HG03354 (cell line): ENCODE measurements around the gene TBC1D4.
"Not testable (repeated sequence)": the region's sequence is repeated elsewhere in the genome, so short reads cannot be mapped to it uniquely, and the experiment has no call there.

Experiments
- ATAC-seq: cut with Tn5 transposase; IDR thresholded peaks from one replicate; pipeline ENCODE4 v1.9.1; 2021; ENCODE audit warnings: mild to moderate bottlenecking; ENCODE audit not compliant: unreplicated experiment, poor library complexity, severe bottlenecking

Gene TBC1D4

DNA sequence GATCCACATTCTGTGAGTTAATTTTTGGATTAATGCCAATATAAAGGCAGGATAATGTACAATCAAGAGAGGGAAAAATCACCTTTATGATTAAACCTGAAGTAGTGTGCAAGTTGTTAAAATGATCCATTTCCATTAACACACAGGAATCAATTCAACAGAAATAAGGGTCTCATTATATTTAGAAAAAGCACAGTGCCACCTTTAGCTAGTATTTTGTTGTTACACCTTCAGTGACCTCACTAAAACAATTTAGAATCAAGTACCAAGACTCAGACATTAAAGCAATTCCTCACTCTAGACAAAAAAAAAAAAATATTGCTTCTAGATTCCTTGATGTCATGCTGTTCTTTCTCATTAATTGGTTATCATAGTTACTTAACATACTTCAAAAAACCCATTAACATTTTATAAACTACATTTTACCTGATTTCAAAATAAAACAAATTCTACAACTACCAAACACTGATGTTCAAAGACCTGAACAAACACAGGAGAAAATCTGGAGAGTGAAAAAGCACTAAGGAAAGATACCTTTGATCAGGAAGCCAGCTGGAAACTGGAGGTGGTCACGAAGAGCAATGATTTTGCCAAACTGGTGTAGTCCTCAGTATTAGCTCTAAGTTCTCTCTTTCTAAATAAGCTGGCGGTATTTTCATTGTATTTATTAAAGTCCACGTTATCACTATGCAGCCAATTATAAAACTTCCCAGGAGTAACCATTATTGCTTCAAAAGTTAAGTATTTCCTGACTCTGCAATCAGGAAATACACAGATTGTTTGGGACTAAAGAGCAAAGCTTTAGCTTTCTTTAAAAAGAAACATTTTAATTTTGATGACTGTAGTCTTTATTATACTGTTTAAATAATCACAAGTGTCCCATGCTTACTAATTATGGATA lies 115.3 kb downstream of the TBC1D4 start:
- ATAC-seq, result peak; percentile 28

DNA sequence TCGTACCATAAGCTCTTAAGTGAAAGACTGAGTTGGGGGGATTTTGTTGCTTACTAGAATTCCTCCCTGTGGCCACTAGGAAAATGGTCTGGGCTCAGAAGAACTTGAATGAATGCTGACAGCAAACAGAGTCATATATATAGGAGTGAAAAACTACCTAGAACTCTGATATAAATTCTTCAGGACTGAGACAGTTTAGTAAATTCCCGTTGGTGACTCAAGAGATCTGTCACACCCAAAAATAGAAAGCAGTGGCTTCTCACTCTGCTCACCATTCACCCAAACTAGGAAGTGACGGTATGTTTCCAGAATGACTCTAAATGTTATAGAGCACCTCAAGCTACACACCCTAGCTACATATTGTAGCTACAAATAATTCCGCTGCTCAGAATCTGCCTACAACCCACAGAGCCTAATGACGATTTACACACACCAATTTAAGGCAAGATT lies 116.2 kb downstream of the TBC1D4 start:
- ATAC-seq, result peak; percentile 87

DNA sequence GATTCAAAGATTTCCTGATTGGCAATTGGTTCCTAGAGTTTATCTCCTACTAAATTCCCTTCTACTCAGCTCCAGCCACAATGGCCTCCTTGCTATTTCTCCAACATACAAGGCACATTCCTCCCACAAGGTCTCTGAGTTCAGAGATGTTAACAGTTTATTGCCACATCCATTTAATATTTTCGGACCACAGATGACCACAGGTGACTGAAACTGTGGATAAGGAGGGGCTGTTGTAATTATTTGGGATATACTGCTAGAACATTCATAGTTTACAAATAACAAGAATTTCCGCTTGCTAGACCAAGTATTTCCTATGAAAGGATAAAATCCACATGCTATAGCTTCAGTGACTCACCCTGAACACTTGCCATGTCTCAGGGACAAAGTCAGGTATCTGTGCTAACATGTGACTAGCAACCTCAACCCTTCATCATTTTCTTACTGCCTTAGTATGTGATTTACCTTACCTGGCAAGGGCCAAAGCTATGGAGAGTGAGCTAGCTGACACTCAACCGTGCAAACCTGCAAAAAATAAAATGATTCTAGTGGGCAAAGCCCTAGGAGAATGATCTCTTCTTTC lies 117.7 kb downstream of the TBC1D4 start:
- no peak for ATAC-seq

DNA sequence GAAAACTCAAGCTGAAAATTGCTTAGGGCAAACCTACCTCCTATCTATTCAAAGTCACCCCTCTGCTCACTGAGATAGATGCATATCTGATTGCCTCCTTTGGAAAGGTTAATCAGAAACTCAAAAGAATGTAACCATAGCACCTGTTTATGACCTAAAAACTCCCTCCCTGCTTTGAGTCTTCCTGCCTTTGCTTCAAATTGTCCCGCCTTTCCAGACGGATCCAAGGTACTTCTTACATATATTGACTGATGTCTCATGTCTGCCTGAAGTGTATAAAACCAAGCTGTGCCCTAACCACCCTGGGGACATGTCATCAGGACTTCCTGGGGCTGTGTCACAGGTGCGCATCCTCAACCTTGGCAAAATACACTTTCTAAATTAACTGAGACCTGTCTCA lies 118.6 kb downstream of the TBC1D4 start:
- no peak for ATAC-seq

DNA sequence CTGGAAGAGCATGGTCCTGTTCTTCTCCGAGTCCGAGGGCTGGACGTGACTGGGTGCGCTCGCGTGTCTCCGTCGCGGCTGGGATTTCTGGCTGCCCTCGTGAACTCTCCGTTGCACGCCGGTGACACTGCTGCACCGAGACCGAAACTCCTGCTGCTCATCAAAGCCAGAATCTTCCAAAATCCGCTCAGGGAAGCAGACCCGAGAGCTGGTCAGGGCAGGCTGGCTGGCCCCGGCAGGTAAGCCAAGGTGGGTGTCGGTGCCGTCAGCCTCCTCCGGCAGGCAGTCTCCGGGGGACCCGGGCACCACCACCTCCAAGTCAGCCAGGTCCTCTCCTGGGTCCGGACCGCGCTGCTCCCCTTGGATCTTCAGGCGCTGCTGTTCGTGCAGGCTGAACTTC lies 119.9 kb downstream of the TBC1D4 start:
- no peak for ATAC-seq

DNA sequence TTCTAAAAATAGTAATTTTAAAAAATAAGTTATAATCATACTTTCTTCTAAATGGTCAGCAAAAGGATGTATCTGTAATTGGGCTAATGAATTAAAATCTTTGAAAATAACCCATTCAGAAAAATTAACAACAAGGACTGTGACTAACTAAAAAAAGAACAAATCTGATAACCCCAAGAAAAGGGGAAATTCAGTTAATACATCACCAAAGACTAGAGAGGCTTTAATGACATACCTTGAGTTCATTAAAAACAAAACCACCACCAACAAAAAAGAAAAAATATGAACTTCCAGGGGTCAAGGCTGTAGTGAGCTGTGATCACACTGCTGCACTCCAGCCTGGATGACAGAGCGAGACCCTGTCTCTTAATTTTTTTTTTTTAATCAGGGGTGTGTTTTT lies 121.8 kb downstream of the TBC1D4 start:
- ATAC-seq, result peak; percentile 38

DNA sequence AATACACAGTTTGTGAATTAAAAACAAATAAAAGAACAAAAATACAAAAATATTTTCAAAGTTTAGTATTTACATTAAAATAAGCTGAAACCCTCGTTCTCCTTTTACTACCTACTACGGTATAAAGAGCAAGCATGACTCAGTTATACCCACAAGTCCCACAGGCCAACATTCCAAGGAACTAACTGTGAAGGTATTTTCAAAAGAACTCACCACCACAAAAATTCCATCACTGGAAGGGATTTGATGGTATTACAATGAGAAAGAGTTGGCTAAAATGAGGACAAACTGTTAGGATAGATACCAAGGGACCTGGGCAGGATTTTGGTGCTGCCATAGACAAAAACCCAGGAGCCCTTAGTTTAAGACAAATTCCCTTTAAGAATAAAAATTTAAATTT lies 122.7 kb downstream of the TBC1D4 start:
- ATAC-seq, result no peak

DNA sequence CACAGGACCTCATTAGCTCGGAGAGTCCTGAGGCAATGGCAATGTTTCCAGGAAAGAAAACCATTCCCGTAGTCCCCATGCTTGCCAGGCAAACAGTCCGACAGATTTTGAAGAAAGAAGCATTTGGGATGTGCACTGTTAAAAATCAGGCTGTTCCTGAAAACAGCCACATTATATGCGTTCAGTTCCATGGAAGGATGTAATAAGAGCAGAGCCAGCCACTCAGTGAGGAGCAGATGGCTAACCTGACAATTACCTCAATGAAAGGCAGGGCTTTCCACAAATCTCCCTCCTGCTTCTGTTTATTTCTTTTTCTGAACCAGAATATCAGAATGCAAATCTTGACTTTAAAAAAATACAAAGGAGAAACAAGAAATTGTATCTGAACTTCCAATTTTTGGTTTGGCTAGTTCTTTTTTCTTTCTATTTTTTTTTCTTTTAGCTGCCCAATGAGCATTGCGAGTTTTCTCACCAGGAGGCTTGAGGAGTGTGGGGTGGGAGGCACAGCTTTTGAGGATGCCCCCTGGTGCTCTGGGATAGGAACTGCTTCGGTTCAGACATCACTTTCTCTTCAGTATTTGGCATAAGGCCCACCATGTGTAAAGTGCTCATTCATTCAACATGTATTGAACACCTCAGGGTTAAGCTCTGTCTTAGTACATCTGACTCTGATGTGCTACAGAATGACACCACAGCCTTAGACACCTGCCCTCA lies 124.2 kb downstream of the TBC1D4 start:
- ATAC-seq, result peak; percentile 99

DNA sequence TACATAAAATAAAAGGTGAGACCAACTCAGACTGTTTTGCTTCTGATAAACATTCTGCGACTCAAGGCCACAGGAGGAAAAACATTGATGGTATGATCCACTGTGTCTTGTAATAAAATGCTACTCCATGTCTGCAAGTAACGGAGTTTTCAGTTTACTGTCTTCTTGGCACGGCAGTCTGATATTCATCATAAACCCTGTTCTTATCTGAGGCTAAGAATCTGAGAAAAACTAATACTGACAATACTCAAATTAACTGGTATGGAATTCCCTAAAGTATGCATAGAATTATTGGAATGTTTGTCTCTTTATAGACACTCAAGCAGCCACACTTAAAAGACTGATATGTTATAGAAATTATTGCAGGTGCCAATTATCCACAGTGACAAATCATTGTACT lies 125.5 kb downstream of the TBC1D4 start:
- ATAC-seq, result no peak

DNA sequence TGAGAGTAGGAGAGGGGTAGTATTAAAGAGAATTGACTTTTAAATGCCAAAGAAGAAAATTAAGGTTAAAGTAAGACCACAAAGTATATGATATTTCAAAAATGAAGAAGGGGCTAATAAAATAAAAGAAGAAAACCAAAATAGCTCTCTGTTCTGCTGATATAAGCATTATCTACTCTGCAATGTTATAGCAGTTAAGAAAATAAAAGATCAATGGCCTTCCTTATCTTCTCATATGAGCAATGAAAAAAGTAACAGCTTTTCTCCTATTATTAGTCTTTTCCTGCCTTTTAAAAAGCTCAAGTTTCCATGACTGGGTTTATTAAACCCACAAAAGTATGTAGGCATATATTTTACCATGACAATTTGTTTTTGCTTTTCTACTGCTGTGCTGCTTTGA lies 126.4 kb downstream of the TBC1D4 start:
- no peak for ATAC-seq

DNA sequence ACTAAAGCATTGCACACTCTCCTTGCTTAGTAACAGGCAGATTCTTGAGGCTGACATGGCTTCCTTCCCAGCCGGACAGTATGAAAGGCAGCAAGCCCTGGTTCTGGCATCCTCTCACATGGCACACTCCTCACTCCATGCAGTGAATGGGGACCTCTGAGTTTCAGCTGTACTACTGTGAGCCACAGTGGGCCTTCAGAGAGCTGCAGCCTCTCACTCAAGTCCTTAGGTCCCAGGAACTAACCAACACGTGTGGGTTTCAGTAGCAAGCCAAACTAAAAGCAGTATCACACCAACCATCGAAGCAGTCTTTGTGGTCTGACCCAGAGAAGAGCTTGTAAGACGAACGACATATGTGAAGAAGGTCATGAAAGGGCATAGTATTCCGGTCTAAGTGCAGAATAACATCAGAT lies 128.2 kb downstream of the TBC1D4 start:
- no peak for ATAC-seq

DNA sequence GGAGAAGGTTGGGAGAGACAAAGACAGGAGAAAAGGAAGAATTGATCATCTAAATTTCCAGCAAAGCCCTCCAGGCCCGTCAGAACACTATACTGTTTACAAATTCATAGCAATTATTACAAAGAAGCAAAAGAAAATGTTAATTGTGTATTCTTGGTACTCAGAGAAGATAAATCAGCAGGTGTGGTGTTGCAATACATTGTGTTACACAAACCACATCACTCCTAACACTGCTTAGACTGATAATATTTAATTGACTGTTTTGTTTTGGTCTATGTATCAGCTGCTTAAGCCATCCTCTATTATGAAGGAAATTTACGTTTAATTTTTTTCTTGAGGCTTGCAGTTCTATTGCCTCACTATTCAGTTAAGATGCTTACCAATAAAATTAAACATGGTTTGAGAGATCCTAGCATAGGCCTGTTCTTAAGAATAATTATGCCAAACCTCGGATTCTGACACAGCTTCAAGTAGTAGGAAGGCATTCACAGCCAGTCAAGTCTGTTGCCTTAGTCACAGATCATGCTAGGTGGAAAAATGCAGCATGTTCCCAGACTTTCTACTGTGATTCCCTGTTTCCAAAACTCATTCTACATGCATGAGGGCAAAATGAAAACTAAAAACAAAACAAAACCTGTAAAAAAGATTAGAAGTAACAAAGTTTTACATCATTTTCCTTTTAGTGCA lies 129.2 kb downstream of the TBC1D4 start:
- ATAC-seq, result no peak

DNA sequence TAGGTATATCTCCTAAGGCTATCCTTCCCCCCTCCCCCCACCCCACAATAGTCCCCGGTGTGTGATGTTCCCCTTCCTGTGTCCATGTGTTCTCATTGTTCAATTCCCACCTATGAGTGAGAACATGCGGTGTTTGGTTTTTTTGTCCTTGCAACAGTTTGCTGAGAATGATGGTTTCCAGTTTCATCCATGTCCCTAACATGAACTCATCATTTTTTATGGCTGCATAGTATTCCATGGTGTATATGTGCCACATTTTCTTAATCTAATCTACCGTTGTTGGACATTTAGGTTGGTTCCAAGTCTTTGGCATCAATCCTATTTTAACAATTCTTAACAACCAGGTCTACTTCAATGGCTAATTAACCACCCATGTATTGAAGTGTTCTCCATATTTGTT lies 130.4 kb downstream of the TBC1D4 start:
- not testable (repeated sequence) for ATAC-seq

DNA sequence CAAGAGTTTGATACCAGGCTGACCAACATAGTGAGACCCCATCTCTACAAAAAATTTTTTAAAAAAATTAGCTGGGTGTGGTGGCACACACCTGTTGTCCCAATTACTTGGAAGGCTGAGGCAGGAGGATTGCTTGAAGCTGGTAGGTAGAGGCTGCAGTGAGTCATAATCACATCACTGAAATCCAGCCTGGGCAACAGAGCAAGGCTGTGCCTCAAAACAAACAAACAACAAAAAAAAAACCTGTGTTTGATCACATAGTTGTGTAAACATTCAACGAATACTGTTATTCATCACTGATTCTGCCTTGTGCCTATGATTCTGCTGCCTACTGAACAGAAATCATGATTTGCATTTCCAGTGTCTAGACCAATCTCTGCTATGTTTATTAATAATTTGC lies 134.0 kb downstream of the TBC1D4 start:
- ATAC-seq, result no peak

DNA sequence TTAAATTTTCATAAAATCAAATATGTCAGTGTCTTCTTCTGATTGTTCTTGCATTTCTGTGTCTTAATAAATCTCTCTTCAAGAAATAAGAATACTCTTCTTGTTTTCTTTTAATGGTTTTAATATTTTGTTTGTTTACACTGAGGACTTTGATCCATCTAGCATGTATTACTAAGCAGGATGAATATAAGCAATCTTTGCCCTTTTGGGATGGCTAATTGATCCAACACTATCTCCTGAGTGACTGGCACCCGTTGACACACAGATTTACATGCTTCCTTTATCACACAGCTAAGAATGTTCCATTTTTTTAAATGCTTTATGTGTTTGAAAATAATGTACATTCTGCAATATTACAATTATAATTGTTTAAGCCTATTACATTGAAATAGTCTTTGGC lies 134.5 kb downstream of the TBC1D4 start:
- no peak for ATAC-seq

DNA sequence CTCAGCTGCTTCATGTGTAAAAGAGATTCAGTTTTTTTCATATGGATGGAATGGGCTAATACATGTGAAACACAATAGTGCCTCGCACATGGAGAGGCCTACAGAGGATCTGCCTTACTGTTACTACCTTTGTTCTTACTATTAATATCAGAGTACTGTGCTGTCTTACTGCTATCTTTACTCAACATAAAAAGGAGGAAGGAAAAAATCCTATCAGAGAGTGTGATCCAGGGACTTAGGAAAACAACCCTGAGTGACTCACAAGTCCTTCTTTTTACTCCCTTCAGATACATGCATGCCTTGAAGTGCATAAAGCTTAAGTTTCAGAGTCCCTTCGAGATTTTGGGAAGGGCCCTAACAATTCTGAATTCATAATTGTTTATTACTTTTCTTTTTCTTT lies 136.8 kb downstream of the TBC1D4 start:
- no peak for ATAC-seq

DNA sequence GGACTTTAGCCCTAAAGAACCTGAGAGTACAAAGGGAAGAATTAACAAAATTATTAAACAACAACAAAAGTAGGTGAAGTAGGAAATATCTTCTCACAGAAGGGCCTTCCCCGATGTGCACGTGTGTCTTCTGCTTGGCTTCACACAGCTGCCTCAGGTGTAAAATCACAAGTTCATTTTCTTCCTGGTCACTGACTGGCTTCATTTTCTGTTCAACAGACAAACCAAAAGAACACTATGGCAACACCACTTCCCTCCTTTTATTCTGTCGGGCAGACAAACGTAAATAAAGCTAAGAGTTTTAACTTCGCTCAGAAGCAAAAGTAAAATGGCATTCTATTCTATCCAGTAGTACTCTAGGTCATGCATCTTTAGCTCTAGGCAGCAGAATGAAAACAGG lies 140.9 kb downstream of the TBC1D4 start:
- peak; percentile 75 for ATAC-seq

DNA sequence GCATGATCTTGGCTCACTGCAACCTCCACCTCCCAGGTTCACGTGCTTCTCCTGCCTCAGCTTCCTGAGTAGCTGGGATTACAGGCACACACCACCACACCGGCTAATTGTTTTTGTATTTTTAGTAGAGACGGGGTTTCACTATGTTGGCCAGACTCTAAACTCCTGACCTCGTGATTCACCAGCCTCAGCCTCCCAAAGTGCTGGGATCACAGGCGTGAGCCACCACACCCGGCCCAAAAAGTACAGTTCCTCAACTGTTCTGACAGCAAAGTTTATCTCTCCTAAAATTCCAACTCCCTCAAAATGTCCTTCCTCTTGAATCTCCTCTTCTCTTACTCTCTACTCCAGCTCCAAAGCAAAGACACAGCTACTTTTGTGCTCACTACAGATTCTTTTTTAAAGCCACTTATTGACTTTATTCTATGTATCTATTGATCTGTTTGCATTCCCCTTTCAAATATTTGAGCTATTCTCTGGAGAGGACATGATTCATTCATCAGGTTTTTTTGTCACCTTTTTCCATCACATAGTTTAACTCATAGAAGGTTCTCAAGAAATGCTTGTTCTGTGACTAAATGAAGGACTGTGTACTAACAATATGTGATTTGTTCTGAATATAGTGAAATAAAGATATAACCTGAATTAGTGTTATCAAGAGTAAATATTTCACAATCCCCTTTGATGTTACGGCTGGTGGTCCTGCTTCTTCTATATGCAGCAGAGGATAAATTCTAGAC lies 142.2 kb downstream of the TBC1D4 start:
- ATAC-seq, result no peak

DNA sequence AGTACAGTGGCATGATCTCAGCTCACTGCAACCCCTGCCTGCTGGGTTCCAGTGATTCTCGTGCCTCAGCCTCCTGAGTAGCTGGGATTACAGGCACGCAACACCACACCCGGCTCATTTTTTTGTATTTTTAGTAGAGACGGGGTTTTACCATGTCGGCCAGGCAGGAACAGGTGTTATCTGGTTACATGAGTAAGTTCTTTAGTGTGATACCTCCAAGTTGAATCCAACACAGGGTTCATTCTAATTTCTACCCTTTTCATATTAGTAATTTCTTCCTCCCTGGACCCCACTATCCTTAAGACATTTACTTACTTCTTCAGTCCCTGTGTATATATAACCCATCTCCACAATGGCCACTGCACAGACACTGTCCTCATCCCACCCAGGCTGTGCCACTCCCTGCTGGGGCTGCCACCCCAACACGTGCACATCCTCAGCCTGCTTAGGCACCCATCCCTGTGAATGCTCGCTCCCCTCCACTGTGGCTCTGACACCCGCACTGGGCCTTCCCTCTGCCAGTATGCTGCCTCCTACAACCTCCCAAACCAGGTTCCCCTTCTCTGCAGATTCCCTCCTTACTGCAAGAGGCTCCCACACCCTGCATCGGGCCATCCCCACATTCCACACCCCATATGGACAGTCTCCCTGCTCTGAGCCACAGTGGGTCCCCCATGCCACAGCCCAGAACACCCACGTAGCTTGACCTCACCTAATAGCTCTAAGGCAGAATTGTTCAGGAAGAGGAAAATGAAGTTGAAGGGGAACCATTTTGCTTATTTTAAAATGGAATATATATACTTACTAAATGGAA lies 147.1 kb downstream of the TBC1D4 start:
- no peak for ATAC-seq
